ENCODE measurements around the gene CPSF4L.

CPSF4L gene

GRCh38 chr17:73249700-73250099, 12.0 kb downstream of the CPSF4L start:
- H3K4me3 ChIP-seq: no peak overlapping the region
- H3K27ac ChIP-seq: no peak overlapping the region
- no peak for DNase-seq (ENCODE audit: low spot score)
- TF ChIP-seq, protein P1, sequence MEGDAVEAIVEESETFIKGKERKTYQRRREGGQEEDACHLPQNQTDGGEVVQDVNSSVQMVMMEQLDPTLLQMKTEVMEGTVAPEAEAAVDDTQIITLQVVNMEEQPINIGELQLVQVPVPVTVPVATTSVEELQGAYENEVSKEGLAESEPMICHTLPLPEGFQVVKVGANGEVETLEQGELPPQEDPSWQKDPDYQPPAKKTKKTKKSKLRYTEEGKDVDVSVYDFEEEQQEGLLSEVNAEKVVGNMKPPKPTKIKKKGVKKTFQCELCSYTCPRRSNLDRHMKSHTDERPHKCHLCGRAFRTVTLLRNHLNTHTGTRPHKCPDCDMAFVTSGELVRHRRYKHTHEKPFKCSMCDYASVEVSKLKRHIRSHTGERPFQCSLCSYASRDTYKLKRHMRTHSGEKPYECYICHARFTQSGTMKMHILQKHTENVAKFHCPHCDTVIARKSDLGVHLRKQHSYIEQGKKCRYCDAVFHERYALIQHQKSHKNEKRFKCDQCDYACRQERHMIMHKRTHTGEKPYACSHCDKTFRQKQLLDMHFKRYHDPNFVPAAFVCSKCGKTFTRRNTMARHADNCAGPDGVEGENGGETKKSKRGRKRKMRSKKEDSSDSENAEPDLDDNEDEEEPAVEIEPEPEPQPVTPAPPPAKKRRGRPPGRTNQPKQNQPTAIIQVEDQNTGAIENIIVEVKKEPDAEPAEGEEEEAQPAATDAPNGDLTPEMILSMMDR (IDR thresholded peaks at IDR 0.05): no peak

GRCh38 chr17:73248532-73248931, 13.1 kb downstream of the CPSF4L start:
- H3K4me3 ChIP-seq: no peak overlapping the region
- TF ChIP-seq, protein P1 (IDR thresholded peaks at IDR 0.05): no peak
- H3K27ac ChIP-seq: no peak overlapping the region
- DNase-seq (ENCODE audit: low spot score): no peak

DNA sequence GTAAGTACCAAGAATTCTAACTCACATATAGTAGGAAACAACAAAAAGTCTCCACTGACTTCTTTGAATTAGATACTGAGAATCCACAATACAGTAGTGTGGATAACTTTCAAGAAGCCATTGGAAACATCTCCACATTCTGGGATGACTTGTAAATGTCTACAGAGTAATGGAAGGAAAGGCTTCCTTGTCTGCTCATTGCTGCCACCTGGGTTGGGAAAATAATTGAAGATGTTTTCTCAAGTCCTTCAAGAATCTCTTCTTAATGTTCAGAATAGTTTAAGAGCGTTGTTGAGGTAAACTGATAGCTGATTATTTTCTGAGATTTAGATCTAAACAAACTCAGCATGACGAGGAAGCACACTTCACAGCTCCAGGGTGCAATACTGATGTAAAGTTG, 14.0 kb downstream of the CPSF4L start:
- TF ChIP-seq, protein P1 (IDR thresholded peaks at IDR 0.05): no peak
- H3K27ac ChIP-seq: no peak overlapping the region
- H3K4me3 ChIP-seq: no peak overlapping the region
- DNase-seq (ENCODE audit: low spot score): no peak

- no peak for DNase-seq (ENCODE audit: low spot score)
- H3K27ac ChIP-seq: no peak overlapping the region
- TF ChIP-seq, protein P1 (IDR thresholded peaks at IDR 0.05): no peak
- no peak overlapping the region for H3K4me3 ChIP-seq
Observed at GRCh38 chr17:73240561-73240960, 21.1 kb downstream of the CPSF4L start.

DNA sequence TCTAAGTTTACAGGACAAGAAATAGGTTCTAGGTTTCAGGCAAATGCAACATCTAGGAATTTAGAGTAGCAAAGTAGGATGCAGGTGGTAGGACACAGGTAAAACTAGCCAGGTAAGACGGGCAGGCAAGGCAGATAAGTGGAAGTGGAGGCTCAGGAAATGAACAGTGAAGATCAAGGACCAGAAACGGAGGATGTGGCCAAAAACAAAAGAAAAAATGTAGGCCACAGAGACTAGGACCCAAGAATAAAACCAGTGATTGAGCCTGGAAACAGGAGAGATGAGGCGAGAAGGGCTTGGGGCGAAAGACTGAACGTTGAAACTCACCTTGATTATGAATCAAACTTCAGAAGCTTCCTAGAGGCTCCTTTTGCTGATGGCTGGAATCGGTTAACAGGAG, 24.0 kb downstream of the CPSF4L start:
- Histone ChIP-seq H3K4me3 (no peak overlapping the region), H3K27ac (no peak overlapping the region)
- DNase-seq (ENCODE audit: low spot score): no peak
- TF ChIP-seq, protein P1 (IDR thresholded peaks at IDR 0.05): no peak

GRCh38 chr17:73234736-73235135, 26.9 kb downstream of the CPSF4L start:
- TF ChIP-seq, protein P1 (IDR thresholded peaks at IDR 0.05): no peak

DNA sequence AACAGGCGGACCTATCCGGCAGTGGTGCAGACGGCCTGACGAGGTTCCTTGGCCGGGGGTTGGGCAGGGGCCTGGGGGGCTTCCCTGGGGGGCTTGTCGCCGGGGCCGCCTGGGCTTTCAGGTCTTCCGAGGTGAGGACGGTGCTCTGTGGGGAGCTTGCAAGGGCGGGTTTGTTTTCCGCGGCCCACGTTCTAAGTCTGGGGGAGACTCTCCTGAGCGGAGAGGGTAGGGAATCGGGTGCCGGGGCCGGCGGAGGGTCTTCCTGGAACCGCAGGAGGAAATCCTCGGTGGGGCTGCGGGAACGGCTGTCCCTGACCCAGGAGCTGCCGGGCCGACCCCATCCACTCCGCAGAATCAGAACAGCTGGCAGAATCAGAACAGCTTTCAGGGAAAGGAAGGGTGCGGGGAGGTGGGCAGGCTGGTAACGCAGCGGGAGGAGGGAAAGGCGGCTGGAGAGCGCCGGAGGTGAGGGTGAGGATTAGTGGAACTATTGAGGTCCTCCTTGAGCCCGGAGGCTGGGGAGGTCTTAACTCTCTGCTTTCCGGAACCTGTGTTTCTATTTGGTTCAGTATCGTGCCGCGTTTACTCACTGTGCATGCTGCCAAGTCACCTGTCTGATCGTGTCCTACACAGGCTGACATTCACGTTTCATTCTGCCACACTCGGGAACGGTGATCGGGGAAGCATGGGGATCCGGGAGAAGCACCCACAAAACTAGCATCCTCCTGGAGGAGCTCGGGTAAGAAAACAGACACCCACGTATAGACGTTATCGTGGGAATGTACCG, 28.9 kb downstream of the CPSF4L start:
- peak overlapping the region; percentile 86 to 92 for H3K27ac ChIP-seq
- TF ChIP-seq, protein P1 (IDR thresholded peaks at IDR 0.05): no peak
- H3K4me3 ChIP-seq: peak overlapping the region; percentile 94
- no peak for DNase-seq (ENCODE audit: low spot score)

More at GRCh38 chr17:73234736-73235135, 26.9 kb downstream of the CPSF4L start:
- no peak overlapping the region for H3K27ac ChIP-seq
- no peak overlapping the region for H3K4me3 ChIP-seq
- DNase-seq (ENCODE audit: low spot score): no peak

Data from coronary artery (tissue), 2 donors.